K562 (cell line): ENCODE results near the gene EZH1. TPM values are rescaled to one million over a fixed set of nuclear protein-coding genes. Genes with fewer than 3 reads are reported as not detected.

ENCODE experiments used
- ARID3A ChIP-seq: IDR thresholded peaks from 2 replicates; pipeline ENCODE4 v1.6.1; 2012; ENCODE audit warnings: low read depth, low read length, improper control_type of control experiment, borderline replicate concordance
- ATF1 ChIP-seq, 2 experiments: fragments of 450-650 bp in 1 of 2; IDR thresholded peaks; 2 replicates each; pipeline ENCODE4 v1.6.1; 2016; ENCODE audit warnings: missing compliant biosample characterization in 1 of 2, missing genetic modification characterization in 1 of 2
- ATF7 ChIP-seq: fragments of 450-650 bp; IDR thresholded peaks from 2 replicates; pipeline ENCODE4 v1.7.1; 2014; ENCODE audit warnings: mild to moderate bottlenecking, moderate library complexity
- BMI1 ChIP-seq: fragments of 150-350 bp; IDR thresholded peaks from 2 replicates; pipeline ENCODE4 v1.6.1; 2014; ENCODE audit warnings: low read length
- GATA2 ChIP-seq: sonication (generic); formaldehyde crosslinking; IDR thresholded peaks from 2 replicates; pipeline ENCODE4 v1.4.0; 2020; ENCODE audit warnings: mild to moderate bottlenecking, missing genetic modification reagents
- GATAD2A ChIP-seq: fragments of 450-650 bp; IDR thresholded peaks from 2 replicates; pipeline ENCODE4 v1.6.1; 2017
- KDM2B ChIP-seq: fragments of 250-450 bp; sonication (Bioruptor Pico); IDR thresholded peaks from 2 replicates; pipeline ENCODE4 v1.8.0; 2021; ENCODE audit warnings: mild to moderate bottlenecking, moderate library complexity
- KLF1 ChIP-seq: fragments of 450-650 bp; IDR thresholded peaks from 2 replicates; pipeline ENCODE4 v1.6.1; 2016; ENCODE audit warnings: missing genetic modification characterization, missing compliant biosample characterization
- MAFK ChIP-seq: IDR thresholded peaks from 2 replicates; pipeline ENCODE4 v1.6.1; 2011; ENCODE audit warnings: low read length, improper control_type of control experiment
- MAZ ChIP-seq, 2 experiments: fragments of 450-650 bp in 1 of 2; sonication (generic) in 1 of 2; formaldehyde crosslinking; IDR thresholded peaks in 1 of 2; conservative IDR thresholded peaks in 1 of 2; 2 replicates each; pipeline versions ENCODE4 v1.4.0 to v1.5.0; 2020; ENCODE audit warnings: mild to moderate bottlenecking in 1 of 2, missing genetic modification reagents in 1 of 2
- NBN ChIP-seq: fragments of 450-650 bp; IDR thresholded peaks from 2 replicates; pipeline ENCODE4 v1.6.1; 2016; ENCODE audit warnings: low read depth, mild to moderate bottlenecking
- NR4A1 ChIP-seq, 2 experiments: fragments of 250-450 bp in 1 of 2; fragments of 450-650 bp in 1 of 2; sonication (Bioruptor Pico) in 1 of 2; IDR thresholded peaks; 2 replicates each; pipeline versions ENCODE4 v1.4.0 to v1.6.1; 2016 to 2020; ENCODE audit warnings: mild to moderate bottlenecking in 2 of 2, missing compliant biosample characterization in 1 of 2, missing genetic modification characterization in 1 of 2, moderate library complexity in 1 of 2
- SLC30A9 ChIP-seq: fragments of 250-450 bp; sonication (Bioruptor Pico); IDR thresholded peaks from 2 replicates; pipeline ENCODE4 v1.8.0; 2022; ENCODE audit warnings: mild to moderate bottlenecking, moderate library complexity
- SMARCB1 ChIP-seq: IDR thresholded peaks from 2 replicates; pipeline ENCODE4 v1.6.1; 2011; ENCODE audit warnings: improper control_type of control experiment, low read depth; ENCODE audit not compliant: insufficient read length
- TCF7L2 ChIP-seq: fragments of 150-350 bp; IDR thresholded peaks from 2 replicates; pipeline ENCODE4 v1.6.1; 2016; ENCODE audit warnings: low read depth, mild to moderate bottlenecking, low read length, moderate library complexity
- ZBTB49 ChIP-seq: sonication (generic); formaldehyde crosslinking; IDR thresholded peaks from 2 replicates; pipeline ENCODE4 v1.8.0; 2022; ENCODE audit warnings: missing genetic modification reagents, mild to moderate bottlenecking, borderline replicate concordance
- ZC3H11A ChIP-seq: IDR thresholded peaks from 2 replicates; pipeline ENCODE4 v1.6.1; 2012; ENCODE audit warnings: low read depth, low read length, improper control_type of control experiment
- ZNF354B ChIP-seq: fragments of 250-450 bp; sonication (Bioruptor Pico); IDR thresholded peaks from 2 replicates; pipeline ENCODE4 v1.4.0; 2020
- ZNF398 ChIP-seq: fragments of 250-450 bp; sonication (Bioruptor Pico); IDR thresholded peaks from 2 replicates; pipeline ENCODE4 v1.8.0; 2021; ENCODE audit warnings: moderate library complexity, mild to moderate bottlenecking, inconsistent platforms
- ZNF408 ChIP-seq: fragments of 250-450 bp; sonication (Bioruptor Pico); IDR thresholded peaks from 2 replicates; pipeline ENCODE4 v1.4.0; 2020; ENCODE audit warnings: low read depth, mild to moderate bottlenecking, moderate library complexity
- ZZZ3 ChIP-seq: fragments of 450-650 bp; IDR thresholded peaks from 2 replicates; pipeline ENCODE4 v1.6.1; 2016; ENCODE audit warnings: antibody characterized with exemption, mild to moderate bottlenecking, moderate library complexity
- polyA plus RNA-seq, 8 experiments: library from polyadenylated mRNA; depleted of rRNA in 4 of 8; stranded (reverse) in 5 of 8; unstranded in 3 of 8; fragments of >200 nt; fragmentation: Nextera tagmentation in 2 of 8; fragmentation: Illumina TruSeq in 1 of 8; extraction: Ambion mirVana in 2 of 8; extraction: Trizol in 1 of 8; gene quantifications; 2 replicates each; pipeline versions ENCODE4 v1.2.1 to v1.2.3, GENCODE V29; 2011 to 2014; ENCODE audit warnings: inconsistent platforms in 1 of 8, missing spikeins in 1 of 8
- total RNA-seq, 7 experiments: library from RNA; depleted of rRNA in 6 of 7; stranded (reverse); fragments of >200 nt in 6 of 7; fragmentation: Illumina TruSeq in 2 of 7; extraction: Trizol in 2 of 7; gene quantifications; 2 replicates each; pipeline versions ENCODE4 v1.2.1 to v1.2.3, GENCODE V29; 2011 to 2021; ENCODE audit warnings: low replicate concordance in 1 of 7

The EZH1 gene
- total and polyA plus RNA-seq, 9 of the 15 experiments (the other 6 are each of a cell fraction or from before 2014, with no cell fraction given): 8.6 to 40.8 (median 22.9) TPM

GRCh38 chr17:42743595-42744282 lies 1.1 kb downstream of the EZH1 start (continued):
- TF ChIP-seq ZNF398 (no peak), MAZ (CRISPR knock-in tag; conservative IDR thresholded peaks at IDR 0.05 in 1 of 2, IDR thresholded peaks at IDR 0.05 in 1 of 2) (0 out of 4 replicates have a peak, but pooled peaks of 1 of the 2 experiments have one; percentile 22), BMI1 (no peak), ZNF408 (CRISPR knock-in tag) (no peak), SMARCB1 (no peak), ZZZ3 (no peak), ATF1 (CRISPR knock-in tag; IDR thresholded peaks at IDR 0.05) (no peak), ATF1 (tag; IDR thresholded peaks at IDR 0.05) (0 out of 2 replicates have a peak, but pooled peaks have one; percentile 12), ARID3A (peak; percentile 58; the same call in 1 of the 2 replicates), GATA2 (CRISPR knock-in tag) (no peak), GATAD2A (peak; percentile 80), KLF1 (tag) (no peak), TCF7L2 (no peak), MAFK (no peak), ZBTB49 (CRISPR knock-in tag) (no peak), KDM2B (CRISPR knock-in tag) (no peak), NR4A1 (CRISPR knock-in tag; IDR thresholded peaks at IDR 0.05) (no peak), NR4A1 (tag; IDR thresholded peaks at IDR 0.05) (no peak), SLC30A9 (no peak), ZNF354B (CRISPR knock-in tag) (no peak), ZC3H11A (no peak), ATF7 (peak; percentile 21; the same call in 1 of the 2 replicates), NBN (peak; percentile 85)
